K562 (cell line): ENCODE measurements around the gene PAFAH1B2.

Experiments
- ARID2 ChIP-seq: fragments of 450-650 bp; IDR thresholded peaks from 2 replicates; pipeline ENCODE4 v1.6.1; 2017; ENCODE audit warnings: antibody characterized with exemption, mild to moderate bottlenecking
- ATF7 ChIP-seq: fragments of 450-650 bp; IDR thresholded peaks from 2 replicates; pipeline ENCODE4 v1.7.1; 2014; ENCODE audit warnings: mild to moderate bottlenecking, moderate library complexity
- CTBP1 ChIP-seq: fragments of 450-650 bp; IDR thresholded peaks from 2 replicates; pipeline ENCODE4 v1.6.1; 2016; ENCODE audit warnings: borderline replicate concordance
- EHMT2 ChIP-seq: fragments of 450-650 bp; IDR thresholded peaks from 2 replicates; pipeline ENCODE4 v1.6.1; 2018; ENCODE audit warnings: antibody characterized with exemption
- FOS ChIP-seq: IDR thresholded peaks from 3 replicates; pipeline ENCODE4 v1.6.1; 2011; ENCODE audit not compliant: insufficient read length; ENCODE audit errors: extremely low read depth
- IRF1 ChIP-seq: sonication (generic); formaldehyde crosslinking; IDR thresholded peaks from 2 replicates; pipeline ENCODE4 v1.8.0; 2022; ENCODE audit warnings: missing genetic modification reagents, mild to moderate bottlenecking, borderline replicate concordance
- MTA3 ChIP-seq: fragments of 450-650 bp; formaldehyde crosslinking; IDR thresholded peaks from 2 replicates; pipeline ENCODE4 v1.6.1; 2017; ENCODE audit warnings: mild to moderate bottlenecking, borderline replicate concordance
- PHB ChIP-seq: fragments of 250-450 bp; sonication (Bioruptor Pico); IDR thresholded peaks from 2 replicates; pipeline ENCODE4 v1.5.0; 2021
- RBBP5 ChIP-seq: fragments of 200-600 bp; sonication (generic); IDR thresholded peaks from 2 replicates; pipeline ENCODE4 v1.6.1; 2012; ENCODE audit warnings: borderline replicate concordance, mild to moderate bottlenecking, low read length, control low read depth, inconsistent platforms; ENCODE audit not compliant: insufficient read depth, poor library complexity, severe bottlenecking
- TCF7 ChIP-seq: sonication (generic); IDR thresholded peaks from 2 replicates; pipeline ENCODE4 v1.6.1; 2016; ENCODE audit warnings: antibody characterized with exemption, borderline replicate concordance
- TF ChIP-seq, protein P1 (sequence below): sonication (generic); formaldehyde crosslinking; IDR thresholded peaks from 2 replicates; pipeline ENCODE4 v1.4.0; 2020; ENCODE audit warnings: mild to moderate bottlenecking, missing genetic modification reagents
- TF ChIP-seq, protein P2 (sequence below), 3 experiments: IDR thresholded peaks in 2 of 3; conservative IDR thresholded peaks in 1 of 3; 2 replicates each; pipeline ENCODE4 v1.5.1; 2011 to 2012; ENCODE audit warnings: low read length in 3 of 3, mild to moderate bottlenecking in 3 of 3, control low read depth in 2 of 3, improper control_type of control experiment in 1 of 3, inconsistent platforms in 1 of 3, low read depth in 1 of 3, mixed read lengths in 1 of 3, moderate library complexity in 1 of 3; ENCODE audit not compliant: insufficient read depth in 2 of 3

DNA sequence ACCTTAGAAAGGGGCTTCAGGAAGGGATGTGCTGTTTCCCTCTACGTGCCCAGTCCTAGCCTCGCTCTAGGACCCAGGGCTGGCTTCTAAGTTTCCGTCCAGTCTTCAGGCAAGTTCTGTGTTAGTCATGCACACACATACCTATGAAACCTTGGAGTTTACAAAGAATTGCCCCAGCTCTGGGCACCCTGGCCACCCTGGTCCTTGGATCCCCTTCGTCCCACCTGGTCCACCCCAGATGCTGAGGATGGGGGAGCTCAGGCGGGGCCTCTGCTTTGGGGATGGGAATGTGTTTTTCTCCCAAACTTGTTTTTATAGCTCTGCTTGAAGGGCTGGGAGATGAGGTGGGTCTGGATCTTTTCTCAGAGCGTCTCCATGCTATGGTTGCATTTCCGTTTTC, 52.9 kb downstream of the PAFAH1B2 start:
- no peak for TF ChIP-seq ATF7
- no peak for TF ChIP-seq EHMT2
- no peak for TF ChIP-seq IRF1 (CRISPR knock-in tag)
- no peak for TF ChIP-seq ARID2
- TF ChIP-seq CTBP1, result no peak
- TF ChIP-seq RBBP5, result no peak
- TF ChIP-seq, protein P1, sequence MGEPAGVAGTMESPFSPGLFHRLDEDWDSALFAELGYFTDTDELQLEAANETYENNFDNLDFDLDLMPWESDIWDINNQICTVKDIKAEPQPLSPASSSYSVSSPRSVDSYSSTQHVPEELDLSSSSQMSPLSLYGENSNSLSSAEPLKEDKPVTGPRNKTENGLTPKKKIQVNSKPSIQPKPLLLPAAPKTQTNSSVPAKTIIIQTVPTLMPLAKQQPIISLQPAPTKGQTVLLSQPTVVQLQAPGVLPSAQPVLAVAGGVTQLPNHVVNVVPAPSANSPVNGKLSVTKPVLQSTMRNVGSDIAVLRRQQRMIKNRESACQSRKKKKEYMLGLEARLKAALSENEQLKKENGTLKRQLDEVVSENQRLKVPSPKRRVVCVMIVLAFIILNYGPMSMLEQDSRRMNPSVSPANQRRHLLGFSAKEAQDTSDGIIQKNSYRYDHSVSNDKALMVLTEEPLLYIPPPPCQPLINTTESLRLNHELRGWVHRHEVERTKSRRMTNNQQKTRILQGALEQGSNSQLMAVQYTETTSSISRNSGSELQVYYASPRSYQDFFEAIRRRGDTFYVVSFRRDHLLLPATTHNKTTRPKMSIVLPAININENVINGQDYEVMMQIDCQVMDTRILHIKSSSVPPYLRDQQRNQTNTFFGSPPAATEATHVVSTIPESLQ (CRISPR knock-in tag), result no peak
- no peak for TF ChIP-seq MTA3
- TF ChIP-seq, protein P2, sequence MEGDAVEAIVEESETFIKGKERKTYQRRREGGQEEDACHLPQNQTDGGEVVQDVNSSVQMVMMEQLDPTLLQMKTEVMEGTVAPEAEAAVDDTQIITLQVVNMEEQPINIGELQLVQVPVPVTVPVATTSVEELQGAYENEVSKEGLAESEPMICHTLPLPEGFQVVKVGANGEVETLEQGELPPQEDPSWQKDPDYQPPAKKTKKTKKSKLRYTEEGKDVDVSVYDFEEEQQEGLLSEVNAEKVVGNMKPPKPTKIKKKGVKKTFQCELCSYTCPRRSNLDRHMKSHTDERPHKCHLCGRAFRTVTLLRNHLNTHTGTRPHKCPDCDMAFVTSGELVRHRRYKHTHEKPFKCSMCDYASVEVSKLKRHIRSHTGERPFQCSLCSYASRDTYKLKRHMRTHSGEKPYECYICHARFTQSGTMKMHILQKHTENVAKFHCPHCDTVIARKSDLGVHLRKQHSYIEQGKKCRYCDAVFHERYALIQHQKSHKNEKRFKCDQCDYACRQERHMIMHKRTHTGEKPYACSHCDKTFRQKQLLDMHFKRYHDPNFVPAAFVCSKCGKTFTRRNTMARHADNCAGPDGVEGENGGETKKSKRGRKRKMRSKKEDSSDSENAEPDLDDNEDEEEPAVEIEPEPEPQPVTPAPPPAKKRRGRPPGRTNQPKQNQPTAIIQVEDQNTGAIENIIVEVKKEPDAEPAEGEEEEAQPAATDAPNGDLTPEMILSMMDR (IDR thresholded peaks at IDR 0.05 in 2 of 3, conservative IDR thresholded peaks at IDR 0.05 in 1 of 3; ENCODE audit: insufficient read depth in 2 of 3, low read depth in 1 of 3, low read length in 3 of 3), result no peak
- TF ChIP-seq FOS, result no peak
- TF ChIP-seq PHB (CRISPR knock-in tag), result no peak
- no peak for TF ChIP-seq TCF7
